Fibroblast of lung (primary cell): Measurements from ENCODE around the gene PKP1.

ENCODE experiments used
- CTCF ChIP-seq, 2 donors: IDR thresholded peaks in 1 of 2; conservative IDR thresholded peaks in 1 of 2; 1 replicate in 1 of 2; 2 replicates in 1 of 2; pipeline ENCODE4 v1.5.1; 2011 to 2012; ENCODE audit warnings: low read length in 2 of 2, control low read depth in 1 of 2, inconsistent platforms in 1 of 2, low read depth in 1 of 2, mild to moderate bottlenecking in 1 of 2
- EZH2 ChIP-seq: IDR thresholded peaks from 2 replicates; pipeline ENCODE4 v1.5.1; 2012; ENCODE audit warnings: low read length, control low read depth, mild to moderate bottlenecking; ENCODE audit errors: missing control alignments

- TF ChIP-seq CTCF (conservative IDR thresholded peaks at IDR 0.05 in 1 of 2, IDR thresholded peaks at IDR 0.05 in 1 of 2; ENCODE audit: low read depth in 1 of 2, low read length in 2 of 2) (no peak), EZH2 (no peak)
These were observed 12.5 kb upstream of the PKP1 start for GRCh38 chr1:201270616-201271390.
